HL-60/S4 (cell line): ENCODE measurements around the gene ANO8.
"Not testable (repeated sequence)": the region's sequence is repeated elsewhere in the genome, so short reads cannot be mapped to it uniquely, and the experiment has no call there.

ENCODE experiments used
- in situ Hi-C: fragments of 300-500 bp; cut with MboI; formaldehyde crosslinking; loops from 2 replicates; pipeline ENCODE4 v1.14.3; 2022; ENCODE audit warnings: low sequenced_read_pairs

ANO8 gene

DNA sequence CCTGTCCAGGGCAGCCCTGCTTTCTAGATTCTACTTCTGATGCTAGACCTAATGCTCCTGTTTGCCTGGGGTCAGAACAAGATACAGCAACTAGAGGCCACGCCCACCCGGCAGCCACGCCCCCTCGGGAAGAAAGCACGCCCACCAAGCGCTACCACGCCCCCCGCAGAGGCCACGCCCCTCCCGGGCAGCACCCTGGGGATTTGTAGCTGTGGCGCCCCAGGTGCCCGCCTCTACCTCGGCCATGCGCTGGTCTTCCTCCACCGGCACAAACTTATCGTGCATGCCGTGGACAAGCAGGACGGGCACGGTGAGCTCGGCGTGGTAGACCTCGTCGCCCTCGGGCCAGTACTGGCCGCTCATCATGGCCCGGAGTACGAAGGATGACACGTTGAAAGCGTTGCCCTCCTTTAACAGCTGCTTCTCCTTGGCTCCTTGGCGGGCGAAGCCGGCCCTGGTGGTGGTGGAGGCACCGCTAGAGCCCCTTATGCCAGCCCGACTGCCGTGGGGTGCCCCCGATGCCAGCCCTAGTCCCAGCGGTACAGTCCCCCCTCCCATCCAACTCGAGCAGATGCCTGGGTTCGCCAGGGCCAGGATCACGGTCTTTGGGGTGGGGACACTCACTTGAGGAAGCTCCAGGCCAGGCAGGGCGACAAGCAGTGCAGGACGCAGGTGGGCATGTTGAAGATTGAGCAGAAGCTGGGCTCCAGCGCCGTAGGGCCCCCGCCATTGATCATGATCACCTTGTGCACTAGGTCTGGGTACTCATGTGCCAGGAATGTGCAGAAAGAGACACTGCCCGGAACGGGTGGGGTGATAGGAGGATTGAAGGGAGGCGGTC, 40.4 kb downstream of the ANO8 start:
- in situ Hi-C loops, result no loop called here

DNA sequence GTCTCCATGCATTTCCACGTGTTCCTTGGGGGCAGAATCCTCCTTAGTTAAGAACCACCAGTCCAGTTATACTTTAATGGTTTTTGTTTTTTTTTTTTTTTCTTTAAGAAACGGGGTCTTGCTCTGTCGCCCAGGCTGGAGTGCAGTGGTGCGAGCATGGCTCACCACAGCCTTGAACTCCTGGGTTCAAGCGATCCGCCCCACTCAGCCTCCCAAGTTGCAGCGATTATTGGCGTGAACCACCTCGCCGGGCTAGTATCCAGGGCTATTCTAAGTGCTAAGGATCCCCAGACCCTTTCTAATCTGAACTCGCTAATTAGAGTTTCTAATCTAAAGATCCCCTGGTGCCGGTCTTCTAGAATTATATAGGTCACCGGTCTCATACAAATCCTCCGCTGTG, 41.0 kb downstream of the ANO8 start:
- in situ Hi-C loops, result no loop called here

DNA sequence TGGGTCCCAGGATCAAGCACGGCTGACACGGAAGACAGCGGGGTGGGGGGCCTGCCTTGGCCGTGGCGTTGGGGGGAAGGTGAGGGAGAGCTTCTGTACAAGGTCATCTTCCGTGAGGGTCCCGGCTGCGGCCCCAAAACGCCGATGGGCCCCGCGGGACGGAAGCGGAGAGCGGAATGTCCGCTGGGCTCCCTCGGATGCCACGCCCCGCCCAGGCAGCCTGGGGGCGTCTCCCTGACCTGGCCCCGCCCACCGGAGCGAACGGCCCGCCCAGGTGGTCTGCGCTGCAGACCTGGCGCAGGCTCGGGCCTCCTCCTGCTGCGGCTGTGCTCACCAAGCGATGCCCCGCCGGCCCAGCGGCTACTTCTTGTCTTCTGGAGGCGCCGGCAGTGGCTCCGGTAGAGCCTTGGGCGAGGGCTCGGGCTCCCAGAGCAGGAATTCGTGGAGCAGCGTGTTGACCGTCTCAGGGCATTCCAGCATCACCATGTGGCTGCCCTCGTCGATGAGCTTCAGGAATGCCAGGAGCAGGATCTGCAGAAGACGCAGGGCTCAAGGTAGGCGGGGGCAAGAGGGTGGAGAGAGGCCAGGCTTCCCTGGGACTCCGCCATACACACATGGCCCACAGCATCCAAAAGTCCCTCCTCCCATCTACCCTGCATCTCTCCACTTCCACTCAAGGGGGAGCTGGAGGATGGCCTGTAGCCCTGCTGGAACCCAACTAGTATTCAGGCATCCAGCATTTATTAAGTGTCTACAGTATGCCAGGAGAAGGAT, 42.2 kb downstream of the ANO8 start:
- in situ Hi-C loops, result no loop called here

DNA sequence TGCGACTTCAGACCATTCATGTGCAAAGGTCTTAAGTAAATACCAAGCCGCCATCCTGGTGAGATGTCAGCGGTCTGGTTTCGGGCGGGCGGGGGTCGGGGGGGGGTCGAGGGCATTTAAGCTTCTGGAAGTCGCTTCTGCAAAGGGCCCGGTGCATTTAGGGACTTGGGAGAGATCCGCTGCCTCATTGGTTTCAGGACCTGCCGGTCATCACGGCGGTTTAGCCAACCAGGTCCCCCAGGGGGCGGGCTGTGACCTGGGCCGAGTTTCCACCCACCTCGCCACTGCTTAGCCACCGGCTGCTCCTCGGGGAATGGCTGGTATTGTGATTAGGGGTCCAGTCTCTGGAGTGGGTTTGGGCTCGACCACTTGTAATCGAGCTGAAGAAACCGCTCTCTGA, 45.2 kb downstream of the ANO8 start:
- in situ Hi-C loops, result loop anchor here (5.0 kb wide), 1 partner anchor 98 kb away; no protein-coding TSS in a partner anchor

DNA sequence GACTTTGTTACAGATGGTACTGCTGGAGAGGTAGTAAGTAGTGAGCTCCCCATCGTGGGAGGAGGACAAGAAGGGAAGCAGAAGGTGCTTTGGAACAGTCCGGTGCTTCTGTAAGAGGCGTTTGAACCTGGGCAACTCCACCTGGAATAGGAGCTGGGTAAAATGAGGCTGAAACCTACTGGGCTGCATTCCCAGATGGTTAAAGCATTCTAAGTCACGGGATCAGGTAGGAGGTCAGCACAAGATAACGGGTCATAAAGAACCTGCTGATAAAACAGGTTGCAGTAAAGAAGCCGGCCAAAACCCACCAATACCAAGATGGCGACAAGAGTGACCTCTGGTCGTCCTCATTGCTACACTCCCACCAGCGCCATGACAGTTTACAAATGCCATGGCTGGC, 47.9 kb downstream of the ANO8 start:
- in situ Hi-C loops, result loop anchor here (5.0 kb wide), 1 partner anchor 101 kb away; no protein-coding TSS in a partner anchor

DNA sequence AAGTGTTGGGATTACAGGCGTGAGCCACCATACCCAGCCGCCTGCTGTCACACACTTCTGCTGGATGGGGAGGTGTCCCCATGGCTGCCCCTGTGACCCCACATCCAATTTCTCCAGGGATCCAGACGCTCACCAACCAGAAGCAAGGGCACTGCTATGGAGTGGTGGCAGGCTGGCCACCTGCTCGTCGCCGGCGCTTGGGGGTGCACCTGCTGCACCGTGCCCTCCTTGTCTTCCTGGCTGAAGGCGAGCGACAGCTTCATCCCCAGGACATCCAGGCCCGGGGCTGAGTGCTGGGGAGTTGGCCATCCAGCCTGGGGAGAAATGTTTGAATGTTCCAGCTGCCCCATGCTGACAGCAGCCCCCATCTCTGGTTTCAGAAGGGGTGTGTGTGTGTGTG, 48.4 kb downstream of the ANO8 start:
- in situ Hi-C loops, result loop anchor here (5.0 kb wide), 1 partner anchor 101 kb away; no protein-coding TSS in a partner anchor

DNA sequence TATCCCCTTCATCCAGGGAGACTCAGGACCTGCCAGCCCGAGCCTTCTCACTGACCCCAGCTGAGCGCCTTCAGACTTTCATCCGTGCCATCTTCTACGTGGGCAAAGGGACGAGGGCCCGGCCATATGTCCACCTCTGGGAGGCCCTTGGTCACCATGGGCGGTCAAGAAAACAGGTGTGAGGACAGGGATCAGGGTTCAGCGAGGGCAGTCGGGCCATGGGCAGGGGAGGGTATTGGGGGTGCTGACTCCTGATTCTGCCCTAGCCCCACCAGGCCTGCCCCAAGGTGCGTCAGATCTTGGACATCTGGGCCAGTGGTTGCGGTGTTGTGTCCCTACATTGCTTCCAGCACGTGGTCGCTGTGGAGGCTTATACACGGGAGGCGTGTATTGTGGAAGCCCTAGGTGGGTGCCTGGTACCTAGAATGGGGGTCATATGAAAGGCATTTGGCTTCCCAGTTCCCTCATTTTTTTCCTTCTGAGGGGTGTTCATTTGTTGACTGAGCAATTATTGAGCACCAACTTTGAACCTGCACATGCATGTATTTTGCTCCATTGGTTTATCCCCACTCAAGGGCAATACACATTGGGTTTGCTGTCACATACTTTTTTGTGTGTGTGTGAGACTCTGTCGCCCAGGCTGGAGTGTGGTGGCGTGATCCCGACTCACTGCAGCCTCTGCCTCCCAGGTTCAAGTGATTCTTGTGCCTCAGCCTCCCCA, 49.1 kb downstream of the ANO8 start:
- in situ Hi-C loops, result loop anchor here (5.0 kb wide), 1 partner anchor 102 kb away; no protein-coding TSS in a partner anchor

DNA sequence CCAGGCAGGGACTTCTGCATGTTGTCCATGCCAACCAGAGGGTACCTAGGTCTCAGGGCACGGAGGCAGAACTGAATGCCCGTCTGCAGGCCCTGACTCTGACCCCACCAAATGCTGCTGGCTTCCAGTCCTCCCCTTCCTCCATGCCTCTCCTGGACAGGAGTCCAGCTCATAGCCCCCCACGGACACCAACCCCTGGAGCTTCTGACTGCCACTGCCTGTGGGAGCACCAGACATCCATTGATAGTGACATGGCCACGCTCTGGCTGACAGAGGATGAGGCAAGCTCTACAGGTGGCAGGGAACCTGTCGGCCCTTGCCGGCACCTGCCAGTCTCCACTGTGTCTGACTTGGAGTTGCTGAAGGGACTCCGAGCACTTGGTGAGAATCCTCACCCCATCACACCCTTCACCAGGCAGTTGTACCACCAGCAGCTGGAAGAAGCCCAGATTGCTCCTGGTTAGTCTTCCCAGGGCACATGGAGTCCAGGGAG, 51.1 kb downstream of the ANO8 start:
- in situ Hi-C loops, result loop anchor here (5.0 kb wide), 1 partner anchor 216 kb away; no protein-coding TSS in a partner anchor

DNA sequence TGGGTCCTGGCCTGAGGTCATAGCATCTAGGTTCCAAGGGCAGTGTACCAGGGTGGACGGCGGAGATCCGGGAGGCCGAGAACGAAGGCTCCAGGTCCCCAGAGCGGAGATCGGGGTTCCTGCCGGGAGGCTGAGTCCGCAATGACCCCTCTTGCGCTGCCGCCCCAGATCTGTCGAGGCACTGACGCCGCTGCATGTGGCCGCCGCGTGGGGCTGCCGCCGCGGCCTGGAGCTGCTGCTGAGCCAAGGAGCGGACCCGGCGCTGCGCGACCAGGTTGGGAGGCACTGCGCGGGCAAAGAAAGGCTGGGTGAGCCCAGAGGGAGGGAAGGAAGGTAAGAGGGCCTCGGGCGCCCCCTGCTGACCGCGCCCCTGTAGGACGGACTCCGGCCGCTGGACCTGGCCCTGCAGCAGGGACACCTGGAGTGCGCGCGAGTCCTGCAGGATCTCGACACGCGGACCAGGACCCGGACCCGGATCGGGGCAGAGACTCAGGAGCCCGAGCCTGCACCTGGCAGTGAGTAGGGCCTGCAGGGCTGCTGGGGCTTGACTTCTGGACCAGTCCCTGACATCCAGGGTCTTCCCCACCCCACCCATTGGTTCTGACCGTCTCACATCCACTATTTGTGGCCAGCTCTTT, 52.0 kb downstream of the ANO8 start:
- in situ Hi-C loops, result loop anchor here (5.0 kb wide), 1 partner anchor 215 kb away; no protein-coding TSS in a partner anchor

DNA sequence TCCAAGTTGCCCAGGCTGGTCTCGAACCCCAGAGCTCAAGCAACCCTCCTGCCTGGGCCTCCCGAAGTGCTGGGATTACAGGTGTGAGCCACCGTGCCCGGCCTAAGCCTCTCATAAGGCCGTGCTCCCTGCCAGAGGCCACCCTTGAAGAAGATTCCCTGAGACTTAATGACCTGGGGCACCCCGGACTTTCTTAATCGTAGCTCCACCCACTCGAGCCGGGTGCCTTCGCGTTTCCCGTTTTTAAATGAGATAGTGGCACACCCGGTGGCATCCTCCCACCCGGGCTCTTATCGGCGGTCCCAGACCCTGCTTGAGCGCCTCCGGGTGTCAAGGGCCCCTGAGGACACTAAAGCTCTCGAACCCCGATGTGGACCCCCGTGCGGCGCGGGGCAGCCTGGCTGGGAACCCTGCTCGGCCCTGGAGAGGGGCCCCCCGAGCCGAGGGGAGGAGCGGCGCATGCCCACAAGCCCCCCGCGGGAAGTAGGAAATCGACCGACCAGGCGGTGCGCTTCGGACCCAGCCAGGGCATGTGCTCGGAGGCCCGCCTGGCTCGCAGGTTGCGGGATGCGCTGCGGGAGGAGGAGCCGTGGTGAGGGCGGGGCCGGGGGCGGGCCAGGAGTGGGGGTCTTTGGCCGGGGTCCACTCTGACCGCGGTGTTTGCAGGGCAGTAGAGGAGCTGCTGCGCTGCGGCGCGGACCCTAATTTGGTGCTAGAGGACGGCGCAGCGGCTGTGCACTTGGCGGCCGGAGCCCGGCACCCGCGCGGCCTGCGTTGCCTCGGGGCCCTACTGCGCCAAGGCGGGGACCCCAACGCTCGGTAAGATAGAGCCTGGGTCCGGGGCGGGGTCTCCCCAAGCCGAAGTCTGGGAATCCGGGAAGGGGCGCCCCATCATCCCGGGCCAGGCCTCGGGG, 53.0 kb downstream of the ANO8 start, which contains the start of gene ANKLE1:
ANKLE1 (plus strand) TSS at position 511 of the 914 bp plus-strand sequence; CDS start at position 531, 20 bp downstream.
- in situ Hi-C loops, result loop anchor here (5.0 kb wide), 1 partner anchor 214 kb away; no protein-coding TSS in a partner anchor

DNA sequence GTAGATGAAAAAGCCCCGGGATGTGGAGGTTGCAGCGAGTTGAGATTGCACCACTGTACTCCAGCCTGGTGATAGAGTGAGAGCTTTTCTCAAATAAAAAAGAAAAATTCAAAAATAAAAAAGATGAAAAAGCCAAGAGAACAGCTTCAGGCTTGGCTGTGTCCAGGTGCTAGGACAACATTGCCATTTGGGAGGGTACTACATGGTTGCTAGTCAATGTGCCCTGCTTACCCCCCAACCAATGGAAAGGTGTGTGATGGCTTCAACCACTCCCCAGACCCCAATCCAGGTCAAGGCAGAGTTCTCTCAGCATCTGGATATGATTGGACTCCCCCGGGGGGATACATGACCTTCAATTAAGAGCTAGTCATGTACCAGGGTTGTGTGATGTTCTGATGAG, 55.2 kb downstream of the ANO8 start:
- in situ Hi-C loops, result no loop called here

DNA sequence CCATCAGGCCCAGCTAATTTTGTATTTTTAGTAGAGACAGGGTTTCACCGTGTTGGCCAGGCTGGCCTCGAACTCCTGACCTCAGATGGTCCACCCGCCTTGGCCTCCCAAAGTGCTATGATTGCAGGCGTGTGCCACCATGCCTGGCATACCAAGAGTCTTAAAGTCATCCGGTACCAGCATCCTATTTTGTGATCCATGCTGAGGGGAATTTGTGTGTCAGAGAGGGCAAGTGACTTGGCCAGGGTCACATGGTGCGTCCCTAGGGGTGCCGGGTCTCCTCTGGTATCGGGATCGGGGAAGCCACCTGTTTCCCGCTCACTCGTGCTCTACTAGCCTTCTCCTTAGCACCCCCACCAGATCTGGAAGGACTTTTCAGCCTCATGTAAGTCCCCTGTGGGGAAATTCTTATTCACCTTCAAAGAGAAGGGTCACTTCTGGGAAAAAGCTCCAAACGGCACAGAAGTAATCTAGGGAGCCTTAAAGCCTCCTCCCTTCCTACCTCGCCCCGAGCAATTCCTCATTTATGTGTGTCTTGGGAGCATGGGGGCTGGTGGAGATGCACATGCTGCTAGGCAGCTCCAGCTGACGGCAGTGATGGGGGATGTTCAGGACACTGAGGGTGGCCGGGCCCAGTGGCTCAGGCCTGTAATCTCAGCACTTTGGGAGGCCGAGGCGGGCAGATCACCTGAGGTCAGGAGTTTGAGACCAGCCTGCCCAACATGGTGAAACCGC, 59.0 kb downstream of the ANO8 start:
- in situ Hi-C loops, result no loop called here

DNA sequence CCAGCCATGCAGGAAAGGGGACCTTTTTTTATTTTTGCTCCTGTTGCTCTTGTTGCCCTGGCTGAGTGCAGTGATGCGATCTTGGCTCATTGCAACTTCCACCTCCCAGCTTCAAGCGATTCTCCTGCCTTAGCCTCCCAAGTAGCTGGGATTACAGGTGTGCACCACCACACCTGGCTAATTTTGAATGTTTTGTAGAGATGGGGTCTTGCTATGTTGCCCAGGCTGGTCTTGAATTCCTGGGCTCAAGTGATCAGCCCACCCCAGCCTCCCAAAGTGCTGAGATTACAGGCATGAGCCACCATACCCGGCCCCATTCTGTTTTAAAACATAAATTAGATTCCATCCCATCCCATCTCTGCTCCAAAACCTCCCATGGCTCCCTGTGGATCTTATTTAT, 59.8 kb downstream of the ANO8 start:
- in situ Hi-C loops, result not testable (repeated sequence)
